GM23248 (cell line): Measurements from ENCODE around the gene SLC29A1. TPM values are rescaled to one million over a fixed set of nuclear protein-coding genes. Genes with fewer than 3 reads are reported as not detected.

Source experiments
- DNase-seq: peaks from one replicate; pipeline ENCODE4 v3.0.0-alpha.2; 2015
- H2AFZ ChIP-seq: fragments of 200-600 bp; sonication (generic); 2 replicates; pipeline ENCODE4 v1.6.1; 2016; ENCODE audit warnings: antibody characterized with exemption
- H3F3A ChIP-seq: fragments of 200-600 bp; sonication (generic); 2 replicates; pipeline ENCODE4 v1.6.1; 2016; ENCODE audit warnings: mild to moderate bottlenecking, antibody characterized with exemption, mixed run types; ENCODE audit not compliant: insufficient read depth
- H3K27ac ChIP-seq: fragments of 200-600 bp; sonication (generic); 2 replicates; pipeline ENCODE4 v1.5.1; 2016; ENCODE audit warnings: mild to moderate bottlenecking
- H3K27me3 ChIP-seq: fragments of 200-600 bp; sonication (generic); replicated peaks from 2 replicates; pipeline ENCODE4 v1.6.1; 2016; ENCODE audit warnings: mild to moderate bottlenecking; ENCODE audit not compliant: insufficient read depth
- H3K36me3 ChIP-seq: fragments of 200-600 bp; sonication (generic); 2 replicates; pipeline ENCODE4 v1.6.1; 2016; ENCODE audit warnings: low read depth, mild to moderate bottlenecking
- H3K4me1 ChIP-seq: fragments of 200-600 bp; sonication (generic); 2 replicates; pipeline ENCODE4 v1.6.1; 2016; ENCODE audit warnings: mild to moderate bottlenecking; ENCODE audit not compliant: insufficient read depth
- H3K4me2 ChIP-seq: fragments of 200-600 bp; sonication (generic); one replicate; pipeline ENCODE4 v1.6.1; 2016; ENCODE audit warnings: mild to moderate bottlenecking; ENCODE audit not compliant: unreplicated experiment
- H3K4me3 ChIP-seq: fragments of 200-600 bp; sonication (generic); 2 replicates; pipeline ENCODE4 v1.5.1; 2016; ENCODE audit warnings: mild to moderate bottlenecking
- H3K79me2 ChIP-seq: fragments of 200-600 bp; sonication (generic); 2 replicates; pipeline ENCODE4 v1.6.1; 2016; ENCODE audit warnings: mild to moderate bottlenecking; ENCODE audit not compliant: insufficient read depth
- H3K9ac ChIP-seq: fragments of 200-600 bp; sonication (generic); 2 replicates; pipeline ENCODE4 v1.6.1; 2016; ENCODE audit warnings: mild to moderate bottlenecking
- H3K9me2 ChIP-seq: fragments of 200-600 bp; sonication (generic); 2 replicates; pipeline ENCODE4 v1.6.1; 2016; ENCODE audit warnings: mixed run types, mild to moderate bottlenecking, moderate library complexity; ENCODE audit not compliant: insufficient read depth
- H3K9me3 ChIP-seq: fragments of 200-600 bp; sonication (generic); one replicate; pipeline ENCODE4 v1.6.1; 2017; ENCODE audit warnings: low read depth
- H4K20me1 ChIP-seq: fragments of 200-600 bp; sonication (generic); 2 replicates; pipeline ENCODE4 v1.6.0; 2016; ENCODE audit not compliant: insufficient read depth
- EZH2 ChIP-seq: fragments of 200-600 bp; sonication (generic); IDR thresholded peaks from 2 replicates; pipeline ENCODE4 v1.6.1; 2018; ENCODE audit warnings: antibody characterized with exemption, mild to moderate bottlenecking; ENCODE audit not compliant: insufficient read depth, poor library complexity, severe bottlenecking
- EZH2phosphoT487 ChIP-seq: fragments of 200-600 bp; sonication (generic); IDR thresholded peaks from 2 replicates; pipeline ENCODE4 v1.6.1; 2018; ENCODE audit warnings: antibody characterized with exemption, moderate library complexity, mild to moderate bottlenecking, low read depth; ENCODE audit not compliant: insufficient read depth
- WGBS, 2 experiments: methylation state at CpG; one replicate each; pipeline ENCODE4 v1.1.6; 2015 to 2017; ENCODE audit warnings: low lambda C conversion rate in 2 of 2, low coverage in 1 of 2; ENCODE audit errors: missing lambda C conversion rate in 2 of 2; 5-methylcytosine and 5-hydroxymethylcytosine counted together
- in situ Hi-C: fragments of 300-500 bp; cut with MboI; formaldehyde crosslinking; loops from 2 replicates; pipeline ENCODE4 v1.15.0; 2020
- polyA plus RNA-seq: library from polyadenylated mRNA; unstranded; fragments of >200 nt; fragmentation: Nextera tagmentation; extraction: Ambion mirVana; gene quantifications from 2 replicates; pipeline ENCODE4 v1.2.1, GENCODE V29; 2016
- total RNA-seq: library from RNA; depleted of rRNA; stranded (reverse); fragments of >200 nt; shearing (Covaris generic); gene quantifications from 2 replicates; pipeline ENCODE4 v1.2.3, GENCODE V29; 2014

The SLC29A1 gene
- total and polyA plus RNA-seq, 2 experiments from 2014 or later: 12.2 to 18.4 TPM

GRCh38 chr6:44250718-44251123 lies 27.3 kb downstream of the SLC29A1 start:
- Histone ChIP-seq H3K9ac (peak overlapping the region; percentile 25; the same call in 1 of the 2 replicates), H3K9me3 (no peaks in the 10 kb centered on the region), H3F3A (peaks cover 79% of the 10 kb centered on the region), H3K27ac (peak overlapping the region; percentile 30; the same call in 1 of the 2 replicates), H3K4me3 (no peak overlapping the region), H3K79me2 (peaks cover 84% of the 10 kb centered on the region), H3K9me2 (no peaks in the 10 kb centered on the region), H2AFZ (no peak overlapping the region), H3K36me3 (peaks cover 65% of the 10 kb centered on the region), H4K20me1 (peaks cover 40% of the 10 kb centered on the region; the same call in 1 of the 2 replicates), H3K27me3 (no peaks in the 10 kb centered on the region), H3K4me2 (no peak overlapping the region), H3K4me1 (peaks cover 19% of the 10 kb centered on the region)
- DNase-seq: no peak
- WGBS, 2 experiments: 94 to 97% methylated on average over 3 of the region's 3 CpGs
- in situ Hi-C loops: no loop called here
- no peak for TF ChIP-seq EZH2
- no peak for TF ChIP-seq EZH2phosphoT487

- in situ Hi-C loops: no loop called here
- no peak overlapping the region for H2AFZ ChIP-seq
- H3K4me3 ChIP-seq: no peak overlapping the region
- peaks cover 84% of the 10 kb centered on the region for H3F3A ChIP-seq
- H3K27me3 ChIP-seq: no peaks in the 10 kb centered on the region
- H3K36me3 ChIP-seq: peaks cover 65% of the 10 kb centered on the region
- H3K4me1 ChIP-seq: peaks cover 24% of the 10 kb centered on the region
- no peaks in the 10 kb centered on the region for H3K9me3 ChIP-seq
- no peak for DNase-seq
- H4K20me1 ChIP-seq: peaks cover 40% of the 10 kb centered on the region; the same call in 1 of the 2 replicates
- WGBS, 2 experiments: 90% methylated on average over 14 of the region's 14 CpGs
- TF ChIP-seq EZH2phosphoT487 (no peak), EZH2 (no peak)
- H3K4me2 ChIP-seq: no peak overlapping the region
- H3K9me2 ChIP-seq: no peaks in the 10 kb centered on the region
- H3K9ac ChIP-seq: peak overlapping the region; percentile 1; the same call in 1 of the 2 replicates
- H3K27ac ChIP-seq: no peak overlapping the region
- H3K79me2 ChIP-seq: peaks cover 95% of the 10 kb centered on the region
Observed at GRCh38 chr6:44251576-44252524, 28.5 kb downstream of the SLC29A1 start.

GRCh38 chr6:44253307-44254101 lies 30.1 kb downstream of the SLC29A1 start:
- no peak overlapping the region for H3K9ac ChIP-seq
- H3K36me3 ChIP-seq: peaks cover 59% of the 10 kb centered on the region
- peaks cover 32% of the 10 kb centered on the region; the same call in 1 of the 2 replicates for H4K20me1 ChIP-seq
- H3K9me3 ChIP-seq: no peaks in the 10 kb centered on the region
- no peak overlapping the region for H3K27ac ChIP-seq
- H3K4me1 ChIP-seq: peaks cover 27% of the 10 kb centered on the region
- H2AFZ ChIP-seq: no peak overlapping the region
- H3K4me2 ChIP-seq: no peak overlapping the region
- no peaks in the 10 kb centered on the region for H3K9me2 ChIP-seq
- DNase-seq: peak; percentile 58
- 63 to 68% methylated on average over 10 of the region's 10 CpGs for WGBS, 2 experiments
- TF ChIP-seq EZH2 (no peak), EZH2phosphoT487 (no peak)
- peaks cover 84% of the 10 kb centered on the region for H3F3A ChIP-seq
- H3K4me3 ChIP-seq: no peak overlapping the region
- peaks cover 82% of the 10 kb centered on the region for H3K79me2 ChIP-seq
- in situ Hi-C loops: no loop called here
- no peaks in the 10 kb centered on the region for H3K27me3 ChIP-seq
